ENCODE results near the gene TGM1.
"Not testable (repeated sequence)": the region's sequence is repeated elsewhere in the genome, so short reads cannot be mapped to it uniquely, and the experiment has no call there.

GRCh38 chr14:24202538-24202937 lies 60.4 kb downstream of the TGM1 start:
- TF ChIP-seq, protein P1, sequence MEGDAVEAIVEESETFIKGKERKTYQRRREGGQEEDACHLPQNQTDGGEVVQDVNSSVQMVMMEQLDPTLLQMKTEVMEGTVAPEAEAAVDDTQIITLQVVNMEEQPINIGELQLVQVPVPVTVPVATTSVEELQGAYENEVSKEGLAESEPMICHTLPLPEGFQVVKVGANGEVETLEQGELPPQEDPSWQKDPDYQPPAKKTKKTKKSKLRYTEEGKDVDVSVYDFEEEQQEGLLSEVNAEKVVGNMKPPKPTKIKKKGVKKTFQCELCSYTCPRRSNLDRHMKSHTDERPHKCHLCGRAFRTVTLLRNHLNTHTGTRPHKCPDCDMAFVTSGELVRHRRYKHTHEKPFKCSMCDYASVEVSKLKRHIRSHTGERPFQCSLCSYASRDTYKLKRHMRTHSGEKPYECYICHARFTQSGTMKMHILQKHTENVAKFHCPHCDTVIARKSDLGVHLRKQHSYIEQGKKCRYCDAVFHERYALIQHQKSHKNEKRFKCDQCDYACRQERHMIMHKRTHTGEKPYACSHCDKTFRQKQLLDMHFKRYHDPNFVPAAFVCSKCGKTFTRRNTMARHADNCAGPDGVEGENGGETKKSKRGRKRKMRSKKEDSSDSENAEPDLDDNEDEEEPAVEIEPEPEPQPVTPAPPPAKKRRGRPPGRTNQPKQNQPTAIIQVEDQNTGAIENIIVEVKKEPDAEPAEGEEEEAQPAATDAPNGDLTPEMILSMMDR (IDR thresholded peaks at IDR 0.05), result not testable (repeated sequence)
- TF ChIP-seq POLR2A (IDR thresholded peaks at IDR 0.05; ENCODE audit: low read depth); POLR2AphosphoS5 (IDR thresholded peaks at IDR 0.05); EP300 (IDR thresholded peaks at IDR 0.05): not testable (repeated sequence)
